ENCODE measurements around the gene AP2A2.
A peak's percentile ranks its signal among the peaks of the same experiment; 100 is the strongest.

The AP2A2 gene

GRCh38 chr11:899724-900123 lies 25.9 kb upstream of the AP2A2 start:
- DNase-seq = no peak

DNA sequence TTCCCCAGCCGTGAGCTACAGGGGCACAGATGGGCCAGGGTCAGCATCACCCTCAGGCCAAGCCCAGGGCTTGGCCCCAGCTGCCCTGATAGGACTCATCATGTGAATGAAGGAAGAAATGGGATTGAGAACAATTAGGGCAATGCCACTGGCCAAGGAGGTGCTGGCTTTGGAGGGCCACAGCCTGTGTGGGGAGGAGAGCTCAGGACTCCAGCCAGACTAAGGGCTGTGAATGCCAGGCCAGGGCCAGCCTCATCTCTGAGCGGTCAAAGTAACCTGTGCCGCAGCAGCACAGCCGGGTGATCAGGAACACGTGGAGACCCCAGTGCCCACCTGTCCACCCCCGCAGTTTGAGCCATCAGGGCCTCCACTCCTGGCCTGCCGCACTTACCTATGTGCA lies 25.1 kb upstream of the AP2A2 start:
- DNase-seq = no peak

- DNase-seq = no peak
Measured at GRCh38 chr11:901452-902061, 24.1 kb upstream of the AP2A2 start.

DNA sequence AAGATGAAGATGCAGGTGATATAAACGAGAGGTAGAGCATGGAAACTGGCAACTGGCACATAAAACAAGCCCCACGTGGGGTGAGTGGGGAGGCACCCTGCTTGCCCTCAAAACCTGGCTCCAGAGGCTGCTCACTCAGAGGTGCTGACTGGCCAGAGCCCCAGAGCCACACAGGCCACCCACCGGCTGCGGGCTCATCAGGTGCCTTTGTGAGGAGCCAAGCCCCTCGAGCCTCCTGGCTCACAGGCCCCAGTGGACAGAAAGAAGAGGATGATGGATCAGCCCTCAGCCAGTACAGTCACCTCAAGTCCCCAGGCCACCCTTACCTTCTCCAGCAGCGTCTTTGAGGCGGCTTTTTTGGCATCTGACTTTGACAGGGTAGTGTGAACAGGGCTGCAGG lies 21.3 kb upstream of the AP2A2 start:
- no peak for DNase-seq

DNA sequence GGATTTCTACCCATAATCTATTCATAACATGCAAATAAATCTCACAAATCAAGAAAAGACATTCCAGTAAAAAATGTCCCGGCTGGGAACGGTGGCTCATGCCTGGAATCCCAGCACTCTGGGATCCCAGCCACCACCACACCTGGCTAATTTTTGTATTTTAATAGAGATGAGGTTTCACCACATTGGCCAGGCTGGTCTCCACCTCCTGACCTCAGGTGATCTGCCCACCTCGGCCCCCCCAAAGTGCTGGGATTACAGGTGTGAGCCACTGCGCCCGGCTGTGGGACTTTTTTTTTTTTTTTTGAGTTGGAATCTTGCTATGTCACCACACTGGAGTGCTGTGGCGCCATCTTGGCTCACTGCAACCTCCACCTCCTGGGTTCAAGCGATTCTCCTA lies 19.7 kb upstream of the AP2A2 start:
- DNase-seq = no peak

DNA sequence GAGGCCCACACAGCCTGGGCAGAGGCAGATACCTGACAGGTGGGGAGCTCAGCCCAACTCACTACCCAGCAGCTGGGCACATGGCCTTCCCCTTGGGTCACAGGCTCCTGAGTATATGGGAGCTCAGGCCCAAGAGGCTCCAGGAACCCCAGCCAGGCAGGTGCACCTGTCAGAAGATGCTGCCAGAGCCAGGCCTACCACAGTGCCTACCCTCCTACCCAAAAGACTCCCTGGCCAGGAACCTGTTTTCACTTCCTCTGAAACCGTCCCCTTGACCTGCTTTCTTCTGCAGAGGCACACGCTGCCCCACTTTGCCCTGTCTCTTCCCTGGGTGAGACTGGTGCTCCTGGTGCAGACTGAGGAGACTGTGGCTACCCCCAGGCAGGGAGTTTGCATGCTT lies 18.0 kb upstream of the AP2A2 start:
- no peak for DNase-seq

- no peak for DNase-seq
Measured at GRCh38 chr11:908273-908672, 17.4 kb upstream of the AP2A2 start.

DNA sequence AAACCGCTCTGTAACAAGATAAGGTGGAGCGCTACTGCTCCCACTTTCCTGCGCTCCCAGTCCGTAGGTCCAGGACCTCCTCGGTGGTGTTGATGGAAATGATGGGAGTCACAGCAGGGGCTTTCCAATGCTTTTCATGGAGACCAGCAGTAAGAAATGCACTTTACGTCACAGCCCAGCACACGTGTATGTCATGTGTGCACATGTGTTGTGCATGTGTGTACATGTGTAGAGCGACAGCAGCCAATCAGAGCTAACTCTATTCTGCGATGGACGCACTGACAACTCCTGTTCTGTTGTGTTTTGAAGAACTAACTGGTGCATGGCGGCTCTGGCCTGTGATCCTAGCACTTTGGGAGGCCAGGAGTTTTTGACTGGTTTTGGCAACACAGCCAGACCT lies 16.3 kb upstream of the AP2A2 start:
- no peak for DNase-seq

- no peak for DNase-seq
Measured at GRCh38 chr11:910044-910588, 15.6 kb upstream of the AP2A2 start.

DNA sequence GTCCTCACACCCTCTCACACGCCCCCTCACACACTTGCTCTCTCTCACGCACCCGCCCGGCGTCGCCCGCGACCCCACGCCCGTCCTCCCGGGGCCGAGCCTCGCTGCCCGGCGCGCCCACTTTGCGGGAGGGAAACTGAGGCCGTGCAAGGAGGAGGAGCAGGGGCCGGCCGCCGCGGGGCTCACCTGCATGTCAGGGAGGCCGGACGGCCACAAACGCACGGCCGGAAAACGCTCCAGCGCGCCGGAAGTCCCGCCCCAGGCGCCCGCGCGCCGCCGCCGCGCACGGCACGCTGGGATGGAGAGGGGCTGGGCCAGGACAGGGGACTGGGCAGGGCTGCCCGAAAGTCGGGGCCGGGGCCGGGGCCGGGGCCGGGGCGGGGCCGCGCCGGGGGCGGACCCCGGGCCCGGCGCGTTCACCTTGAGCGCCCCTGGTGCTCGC lies 15.1 kb upstream of the AP2A2 start, which contains the start of gene CHID1:
TSS of gene CHID1 (minus strand) at position 222 of the 442 bp plus-strand sequence. CDS start 5,994 bp downstream, outside the sequence.
- peak; percentile 75 for DNase-seq

- peak; percentile 16 for DNase-seq
Measured at GRCh38 chr11:911031-911889, 14.4 kb upstream of the AP2A2 start.

- DNase-seq = no peak
Measured at GRCh38 chr11:911890-912219, 13.8 kb upstream of the AP2A2 start.

GRCh38 chr11:912266-912665 lies 13.4 kb upstream of the AP2A2 start:
- DNase-seq = no peak

GRCh38 chr11:913043-913442 lies 12.6 kb upstream of the AP2A2 start:
- no peak for DNase-seq

GRCh38 chr11:914204-914603 lies 11.5 kb upstream of the AP2A2 start:
- no peak for DNase-seq

DNA sequence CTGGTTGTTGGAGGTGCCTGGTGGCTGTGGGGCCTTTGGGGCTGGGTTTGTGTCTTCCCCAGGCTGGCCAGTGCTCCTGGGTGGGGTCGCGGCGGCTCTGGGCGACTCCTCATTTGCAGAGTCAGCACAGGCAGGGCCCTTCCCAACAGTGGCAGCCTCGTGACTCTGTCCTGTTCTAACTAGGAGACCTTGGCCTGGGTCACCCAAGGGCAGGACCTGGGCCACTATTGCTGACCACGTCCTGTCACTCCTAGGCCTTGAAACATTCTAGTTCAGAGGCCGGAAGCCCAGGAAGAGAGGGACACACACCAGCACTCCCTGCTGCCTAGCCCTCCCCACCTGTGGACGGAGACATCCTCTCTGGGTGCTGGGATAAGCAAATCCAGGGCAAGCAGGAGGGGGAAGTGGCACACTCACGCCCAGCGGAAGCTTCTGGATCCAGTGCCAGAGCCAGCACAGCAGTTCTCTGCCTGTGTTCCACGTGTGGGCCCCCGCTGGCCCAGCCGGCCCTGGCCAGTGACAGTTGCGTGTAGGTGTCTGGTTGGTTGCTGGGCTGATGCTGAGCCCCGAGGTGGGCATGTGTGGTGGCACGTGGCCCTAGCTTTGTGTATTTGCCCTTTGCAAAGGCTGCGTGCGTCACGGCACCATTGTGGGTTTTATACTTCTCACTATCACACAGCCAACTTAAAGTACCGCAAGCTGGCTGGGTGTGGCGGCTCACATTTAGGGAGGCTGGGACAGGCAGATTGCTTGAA lies 10.7 kb upstream of the AP2A2 start:
- DNase-seq = no peak

GRCh38 chr11:917426-917825 lies 8.2 kb upstream of the AP2A2 start:
- no peak for DNase-seq

- no peak for DNase-seq
Measured at GRCh38 chr11:921921-922678, 3.6 kb upstream of the AP2A2 start.

DNA sequence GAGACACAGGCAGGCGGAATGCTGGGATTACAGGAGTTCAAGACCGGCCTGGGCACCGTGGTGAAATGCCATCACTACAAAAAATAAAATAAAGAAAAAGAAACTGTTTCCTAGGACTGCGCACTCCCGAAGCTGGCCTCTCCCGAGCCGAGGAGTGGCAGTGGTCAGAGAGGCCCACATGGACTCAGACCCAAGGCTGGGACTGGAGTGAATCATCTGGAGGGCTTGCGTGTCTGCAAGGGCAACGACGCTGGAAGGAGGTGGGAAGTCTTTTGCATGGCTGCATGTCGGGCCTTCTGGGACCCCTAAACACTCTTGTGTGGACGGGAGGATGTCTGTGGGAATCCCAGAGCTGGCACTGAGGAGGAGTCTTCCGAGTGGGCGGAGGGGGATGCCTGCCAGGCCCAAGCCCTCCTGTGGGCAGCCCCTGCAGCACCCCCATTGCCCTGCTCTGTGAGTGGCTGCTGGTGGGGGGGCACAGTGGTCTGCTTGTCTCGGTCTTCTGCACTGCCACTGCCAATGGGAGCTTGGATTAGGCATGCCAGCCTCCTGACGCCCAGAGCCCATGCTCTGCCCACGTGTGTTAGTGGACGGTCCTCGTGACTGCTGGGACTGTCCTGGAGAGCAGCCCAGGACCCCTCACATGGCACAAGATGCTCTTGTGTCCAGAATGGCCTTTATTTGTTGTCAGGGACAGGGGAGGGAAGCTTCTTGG lies 1.8 kb upstream of the AP2A2 start:
- DNase-seq = peak; percentile 31

GRCh38 chr11:924406-925157 lies 1.1 kb upstream of the AP2A2 start:
- DNase-seq = no peak

DNA sequence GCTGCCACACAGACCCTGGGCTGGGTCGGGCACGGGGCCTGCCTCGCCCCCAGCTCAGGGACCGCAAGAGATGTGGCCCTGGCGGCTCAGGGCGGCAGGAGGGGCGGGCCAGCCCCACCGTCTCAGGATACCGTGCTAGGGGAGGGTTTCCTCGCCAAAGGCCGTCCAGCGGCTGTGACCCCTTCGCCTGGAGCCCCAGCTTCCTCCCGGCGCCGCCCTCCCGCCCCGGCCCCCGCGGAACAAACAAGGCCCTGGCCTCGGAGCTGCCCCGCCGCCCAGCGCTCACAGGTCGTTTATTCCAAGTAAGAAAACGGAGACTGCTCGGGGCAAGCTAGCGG lies 543 bp upstream of the AP2A2 start:
- DNase-seq = no peak

Data from midbrain (tissue), 1 donor.